Kidney glomerular epithelial cell (primary cell): ENCODE results near the gene SLC22A5.
A peak's percentile ranks its signal among the peaks of the same experiment; 100 is the strongest.

Experiments
- DNase-seq: peaks from one replicate; lab custom pipeline; 2025; lab: John Stamatoyannopoulos, UW

Gene SLC22A5

GRCh38 chr5:132368186-132368585 is 1.3 kb upstream of the SLC22A5 start:
- no peak for DNase-seq

DNA sequence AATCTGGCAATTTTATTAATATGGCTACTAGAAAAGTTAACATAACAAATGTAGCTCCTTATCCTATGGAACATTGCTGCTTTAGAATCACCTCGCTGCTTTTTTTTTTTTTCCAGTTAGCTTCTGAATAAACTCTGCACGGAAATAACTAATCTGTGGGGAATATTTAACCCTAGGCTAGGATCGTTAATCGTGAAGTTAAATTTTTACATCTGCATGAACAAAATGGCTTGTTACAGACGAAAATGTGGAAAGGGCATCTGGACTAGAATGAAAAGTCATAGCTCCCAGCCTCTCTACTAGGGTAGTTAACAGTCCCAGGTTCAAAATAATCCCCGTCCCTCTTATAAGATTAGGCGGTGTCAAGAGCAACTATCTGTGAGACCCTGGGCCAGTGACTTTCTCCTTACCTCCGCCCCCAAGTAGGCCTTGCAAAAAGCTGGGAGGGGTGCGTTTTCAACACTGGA is 470 bp upstream of the SLC22A5 start:
- DNase-seq = no peak

- no peak for DNase-seq
Observed at GRCh38 chr5:132370181-132370970, 866 bp downstream of the SLC22A5 start.

- no peak for DNase-seq
Observed at GRCh38 chr5:132370971-132371602, 1.6 kb downstream of the SLC22A5 start.

DNA sequence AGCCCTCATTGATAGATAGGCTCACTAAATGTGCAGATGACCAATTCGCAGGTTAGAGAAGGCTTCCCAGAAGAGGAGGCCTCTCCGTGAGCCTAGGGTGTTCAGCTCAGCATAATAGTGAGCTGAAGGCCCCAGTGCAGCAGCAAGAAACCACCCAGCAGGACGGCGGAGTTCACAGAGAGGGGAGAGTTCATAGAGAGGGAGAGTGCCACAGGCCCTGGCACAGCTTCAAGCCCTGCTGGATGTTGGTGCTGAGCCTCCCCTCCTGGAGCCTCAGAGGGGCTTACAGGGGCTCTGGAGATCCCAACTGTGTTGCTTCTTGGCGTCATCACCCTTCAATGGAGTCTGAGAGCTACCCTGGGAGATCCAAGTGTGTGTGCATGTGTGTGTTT is 2.1 kb downstream of the SLC22A5 start:
- no peak for DNase-seq

- no peak for DNase-seq
Observed at GRCh38 chr5:132372127-132372526, 2.6 kb downstream of the SLC22A5 start.

DNA sequence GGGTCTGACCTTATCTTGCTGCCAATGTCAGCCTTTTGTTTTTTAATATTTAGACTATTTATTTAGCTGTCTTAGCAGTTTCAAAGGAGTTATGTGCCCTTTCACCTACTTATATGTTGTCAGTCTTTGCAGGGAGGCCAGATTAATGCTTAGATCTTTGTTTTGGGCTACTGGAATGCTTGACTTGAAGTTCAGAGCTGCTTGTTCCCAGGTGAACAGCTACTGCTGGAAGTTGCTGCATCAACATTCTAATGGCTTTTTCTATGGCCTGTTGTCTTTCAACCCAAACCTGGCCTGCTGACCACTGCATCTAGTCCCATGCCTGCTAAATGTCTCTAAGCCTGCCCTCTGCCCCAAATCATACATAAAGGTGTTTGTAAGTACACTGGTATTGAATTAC is 3.0 kb downstream of the SLC22A5 start:
- DNase-seq = no peak

DNA sequence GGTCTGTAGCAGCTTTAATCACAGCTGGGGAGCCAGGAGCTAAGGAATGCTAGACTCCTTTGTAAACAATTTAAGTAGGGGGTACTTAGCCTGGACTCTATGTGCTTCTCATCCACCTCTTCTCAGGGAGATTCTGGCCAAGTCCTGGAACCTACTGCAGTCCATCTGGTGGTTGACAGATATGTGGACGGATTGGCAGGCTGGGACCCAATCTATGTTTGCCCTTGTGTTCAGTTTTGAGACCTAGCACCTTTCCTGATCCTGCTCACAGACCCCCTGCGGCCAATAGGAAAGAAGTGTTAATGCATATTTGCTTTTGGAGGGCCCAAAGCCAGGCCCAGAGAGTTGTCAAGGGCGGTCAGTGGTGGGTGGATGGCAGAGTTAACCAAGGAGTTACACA is 6.4 kb downstream of the SLC22A5 start:
- DNase-seq = no peak

GRCh38 chr5:132376694-132377641 is 7.5 kb downstream of the SLC22A5 start:
- DNase-seq = no peak

DNA sequence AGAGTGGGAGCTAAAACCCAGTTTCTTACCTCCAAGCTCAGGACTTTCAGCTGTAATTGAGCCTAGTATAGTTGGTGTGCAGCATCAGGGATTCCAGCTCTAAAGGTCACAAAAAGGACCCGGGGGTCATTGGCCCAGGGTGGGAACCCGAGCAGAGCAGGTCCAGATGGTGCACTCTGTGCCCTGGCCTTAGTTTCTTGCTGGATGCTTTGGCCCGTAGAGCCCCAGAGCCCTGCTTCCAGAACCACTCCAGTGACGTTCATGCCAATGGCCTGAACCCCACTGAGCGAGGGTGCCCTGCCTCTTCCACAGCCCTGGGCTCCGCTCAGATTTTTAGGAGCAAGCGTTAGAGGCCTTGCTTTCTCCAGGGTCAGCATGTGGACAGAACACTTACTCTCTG is 8.2 kb downstream of the SLC22A5 start:
- DNase-seq = no peak

GRCh38 chr5:132378580-132378979 is 9.1 kb downstream of the SLC22A5 start:
- DNase-seq = peak; percentile 84

DNA sequence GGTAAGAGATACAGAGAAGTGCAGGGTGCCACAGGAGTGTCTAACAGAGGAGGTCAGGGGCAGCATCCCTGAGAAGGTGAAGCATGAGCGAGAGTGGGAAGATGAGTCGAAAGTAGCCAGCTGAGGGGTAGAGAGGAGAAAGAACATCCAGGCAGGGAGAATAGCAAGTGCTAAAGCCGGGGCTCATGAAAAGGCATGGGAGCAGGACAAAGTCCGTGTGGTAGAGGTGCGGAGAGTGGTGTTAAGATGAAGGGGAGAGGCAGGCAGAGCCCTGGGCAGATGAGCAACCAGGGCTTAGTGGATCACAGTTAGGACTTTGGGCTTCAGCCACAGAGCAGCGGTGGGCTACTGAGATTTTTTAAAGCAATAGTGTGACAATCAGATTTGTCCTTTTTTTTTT is 10.5 kb downstream of the SLC22A5 start:
- no peak for DNase-seq

- no peak for DNase-seq
Observed at GRCh38 chr5:132380741-132381140, 11.2 kb downstream of the SLC22A5 start.

DNA sequence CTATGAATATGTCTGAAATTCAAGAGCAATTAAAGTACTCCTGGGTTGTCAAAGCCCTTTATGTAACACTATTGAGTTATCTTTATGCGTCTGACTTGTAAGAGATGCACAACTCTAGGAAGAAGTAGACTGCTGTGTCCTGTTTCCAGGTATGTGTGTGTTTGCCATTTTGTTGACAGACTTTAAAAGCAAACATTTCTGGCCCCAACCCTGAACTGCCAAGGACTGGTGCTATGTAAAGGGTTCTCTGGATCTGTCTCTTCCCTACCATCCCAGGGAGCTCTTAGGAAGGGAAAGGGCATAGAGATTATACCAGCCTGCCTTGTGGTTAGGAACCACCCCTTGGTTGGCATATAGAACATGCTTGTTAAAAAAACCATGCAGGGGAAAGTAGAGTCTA is 12.1 kb downstream of the SLC22A5 start:
- DNase-seq = no peak

GRCh38 chr5:132383261-132383660 is 13.8 kb downstream of the SLC22A5 start:
- DNase-seq = no peak

DNA sequence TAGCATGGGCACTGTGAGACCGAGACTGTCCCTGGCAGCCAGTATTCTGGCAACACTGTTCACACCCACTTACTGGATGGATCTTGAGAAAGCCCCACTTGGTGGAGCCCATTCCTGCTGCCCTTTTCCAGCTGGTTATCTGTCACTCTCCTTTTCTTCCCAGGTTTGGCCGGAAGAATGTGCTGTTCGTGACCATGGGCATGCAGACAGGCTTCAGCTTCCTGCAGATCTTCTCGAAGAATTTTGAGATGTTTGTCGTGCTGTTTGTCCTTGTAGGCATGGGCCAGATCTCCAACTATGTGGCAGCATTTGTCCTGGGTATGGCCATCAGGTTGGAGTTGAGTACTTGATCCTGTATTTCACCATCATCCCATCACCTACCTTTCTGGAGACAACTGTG is 14.5 kb downstream of the SLC22A5 start:
- DNase-seq = no peak

GRCh38 chr5:132384506-132385050 is 15.1 kb downstream of the SLC22A5 start:
- DNase-seq = no peak

GRCh38 chr5:132385326-132386105 is 16.0 kb downstream of the SLC22A5 start:
- peak; percentile 56 for DNase-seq

GRCh38 chr5:132386644-132387286 is 17.3 kb downstream of the SLC22A5 start:
- peak; percentile 77 for DNase-seq

GRCh38 chr5:132387640-132388117 is 18.2 kb downstream of the SLC22A5 start:
- peak; percentile 97 for DNase-seq
